Keratinocyte (primary cell): ENCODE measurements around the gene DOCK3. TPM values are rescaled to one million over a fixed set of nuclear protein-coding genes. Genes with fewer than 3 reads are reported as not detected.

Source experiments
- DNase-seq: peaks from one replicate; pipeline ENCODE4 v3.0.0-alpha.2; 2011; ENCODE audit warnings: low read depth, missing footprints, low spot score
- FAIRE-seq: peaks from 2 replicates; lab custom pipeline; 2011; peaks lifted over from hg19 to GRCh38; lab: Jason Lieb, UNC
- H2AFZ ChIP-seq: 2 replicates; pipeline ENCODE4 v1.6.0; 2012; ENCODE audit warnings: low read length, control low read depth, inconsistent platforms; ENCODE audit not compliant: control insufficient read depth
- H3K27ac ChIP-seq: 2 replicates; pipeline ENCODE4 v1.5.1; 2011; ENCODE audit warnings: low read length; ENCODE audit not compliant: control insufficient read depth, insufficient read depth
- H3K27me3 ChIP-seq: 3 replicates; pipeline ENCODE4 v1.6.0; 2011; ENCODE audit warnings: low read length; ENCODE audit not compliant: control insufficient read depth, insufficient read depth; ENCODE audit errors: extremely low read depth
- H3K36me3 ChIP-seq, 2 experiments: 2 replicates in 1 of 2; 3 replicates in 1 of 2; pipeline ENCODE4 v1.5.1; 2011; ENCODE audit warnings: low read length in 2 of 2, mild to moderate bottlenecking in 1 of 2; ENCODE audit not compliant: control insufficient read depth in 2 of 2, insufficient read depth in 2 of 2; ENCODE audit errors: extremely low read depth in 1 of 2
- H3K4me1 ChIP-seq: 3 replicates; pipeline ENCODE4 v1.5.1; 2011; ENCODE audit warnings: low read length; ENCODE audit not compliant: control insufficient read depth, insufficient read depth; ENCODE audit errors: extremely low read depth
- H3K4me2 ChIP-seq: 3 replicates; pipeline ENCODE4 v1.6.0; 2011; ENCODE audit warnings: low read depth, low read length; ENCODE audit not compliant: control insufficient read depth, insufficient read depth; ENCODE audit errors: extremely low read depth
- H3K4me3 ChIP-seq, 3 experiments: fragments of 200-600 bp in 1 of 3; sonication (generic) in 1 of 3; 2 replicates in 2 of 3; 3 replicates in 1 of 3; pipeline ENCODE4 v1.5.1; 2011 to 2016; ENCODE audit warnings: low read length in 3 of 3, mild to moderate bottlenecking in 3 of 3, control low read depth in 2 of 3, inconsistent platforms in 1 of 3, low read depth in 1 of 3, mixed read lengths in 1 of 3, mixed run types in 1 of 3, moderate library complexity in 1 of 3; ENCODE audit not compliant: control insufficient read depth in 2 of 3, insufficient read depth in 2 of 3; ENCODE audit errors: extremely low read depth in 1 of 3
- H3K79me2 ChIP-seq: 2 replicates; pipeline ENCODE4 v1.6.0; 2012; ENCODE audit warnings: low read length; ENCODE audit not compliant: control insufficient read depth, insufficient read depth
- H3K9ac ChIP-seq: 3 replicates; pipeline ENCODE4 v1.6.0; 2011; ENCODE audit warnings: low read length; ENCODE audit not compliant: control insufficient read depth, insufficient read depth; ENCODE audit errors: extremely low read depth
- H3K9me1 ChIP-seq: 3 replicates; pipeline ENCODE4 v1.6.0; 2011; ENCODE audit warnings: low read length; ENCODE audit not compliant: control insufficient read depth, insufficient read depth; ENCODE audit errors: extremely low read depth
- H3K9me3 ChIP-seq: 2 replicates; pipeline ENCODE4 v1.5.1; 2012; ENCODE audit warnings: low read depth, low read length; ENCODE audit not compliant: control insufficient read depth
- H4K20me1 ChIP-seq: 3 replicates; pipeline ENCODE4 v1.6.0; 2011; ENCODE audit warnings: low read length; ENCODE audit not compliant: control insufficient read depth, insufficient read depth; ENCODE audit errors: extremely low read depth
- CTCF ChIP-seq, 3 experiments: IDR thresholded peaks in 1 of 3; conservative IDR thresholded peaks in 1 of 3; optimal IDR thresholded peaks in 1 of 3; 2 replicates in 2 of 3; 3 replicates in 1 of 3; pipeline versions ENCODE3 to v1.5.1; 2011; ENCODE audit warnings: low read length in 3 of 3, mild to moderate bottlenecking in 3 of 3, moderate library complexity in 2 of 3, control low read depth in 1 of 3, inconsistent platforms in 1 of 3; ENCODE audit not compliant: insufficient read depth in 2 of 3; ENCODE audit errors: extremely low read depth in 1 of 3
- EZH2 ChIP-seq: IDR thresholded peaks from one replicate; pipeline ENCODE4 v1.6.1; 2012; ENCODE audit warnings: inconsistent platforms, mild to moderate bottlenecking, low read length, moderate library complexity
- dilution Hi-C: fragments of 300-500 bp; cut with MboI; formaldehyde crosslinking; loops from one replicate; pipeline ENCODE4 v1.7.0; 2020; ENCODE audit warnings: low sequenced_read_pairs; ENCODE audit not compliant: extremely low pct_ligation_motif_present
- polyA plus RNA-seq, 5 experiments: library from polyadenylated mRNA; depleted of rRNA in 3 of 5; stranded (reverse) in 3 of 5; stranded (forward) in 1 of 5; unstranded in 1 of 5; fragments of >200 nt; gene quantifications; 1 replicate in 1 of 5; 2 replicates in 3 of 5; 3 replicates in 1 of 5; pipeline versions ENCODE4 v1.2.1 to v1.2.3, GENCODE V29; 2011 to 2012; ENCODE audit warnings: missing spikeins in 2 of 5, low read depth in 1 of 5, low replicate concordance in 1 of 5

Gene DOCK3
- polyA plus RNA-seq, 1 donor (not counting 4 experiments of a cell fraction or from before 2014, with no cell fraction given), result 0.10 TPM

- Histone ChIP-seq H3K9me1 (no peaks in the 10 kb centered on the region), H3K36me3 (no peaks in the 10 kb centered on the region), H3K4me2 (no peak overlapping the region), H3K27me3 (no peaks in the 10 kb centered on the region), H3K4me3 (no peak overlapping the region), H3K27ac (no peak overlapping the region), H3K4me1 (peaks cover 16% of the 10 kb centered on the region), H2AFZ (no peak overlapping the region), H4K20me1 (no peaks in the 10 kb centered on the region), H3K79me2 (no peaks in the 10 kb centered on the region), H3K9ac (no peak overlapping the region), H3K9me3 (no peaks in the 10 kb centered on the region)
- dilution Hi-C loops, result no loop called here
- TF ChIP-seq CTCF (optimal IDR thresholded peaks at IDR 0.05 in 1 of 3, IDR thresholded peaks at IDR 0.05 in 1 of 3, conservative IDR thresholded peaks at IDR 0.05 in 1 of 3; ENCODE audit: extremely low read depth in 1 of 3, insufficient read depth in 2 of 3, low read length in 3 of 3), result no peak
- TF ChIP-seq EZH2, result no peak
- DNase-seq (no peak), FAIRE-seq (no peak)
Measured at GRCh38 chr3:51279448-51279847, 604.7 kb downstream of the DOCK3 start.

- Histone ChIP-seq H3K27me3 (no peaks in the 10 kb centered on the region), H3K36me3 (no peaks in the 10 kb centered on the region), H4K20me1 (no peaks in the 10 kb centered on the region), H3K4me2 (no peak overlapping the region), H3K79me2 (no peaks in the 10 kb centered on the region), H3K9me3 (no peaks in the 10 kb centered on the region), H3K4me1 (peaks cover 16% of the 10 kb centered on the region), H3K9me1 (no peaks in the 10 kb centered on the region), H3K9ac (no peak overlapping the region), H2AFZ (no peak overlapping the region), H3K4me3 (no peak overlapping the region), H3K27ac (no peak overlapping the region)
- FAIRE-seq, result no peak
- dilution Hi-C loops, result no loop called here
- no peak for DNase-seq
- TF ChIP-seq EZH2, result no peak
- TF ChIP-seq CTCF (optimal IDR thresholded peaks at IDR 0.05 in 1 of 3, IDR thresholded peaks at IDR 0.05 in 1 of 3, conservative IDR thresholded peaks at IDR 0.05 in 1 of 3; ENCODE audit: extremely low read depth in 1 of 3, insufficient read depth in 2 of 3, low read length in 3 of 3), result no peak
Measured at GRCh38 chr3:51280176-51280575, 605.4 kb downstream of the DOCK3 start.
